Adrenal gland (tissue), 12 donors: ENCODE data around the gene SAMD4A. TPM values are rescaled to one million over a fixed set of nuclear protein-coding genes. Genes with fewer than 3 reads are reported as not detected.
A peak's percentile ranks its signal among the peaks of the same experiment; 100 is the strongest.

Experiments
- DNase-seq, 7 donors: peaks; one replicate each; pipeline ENCODE4 v3.0.0-alpha.2; 2019 to 2020
- H3K27ac ChIP-seq, 5 donors: fragments of 200-600 bp; sonication (generic) in 4 of 5; 1 replicate in 3 of 5; 2 replicates in 2 of 5; pipeline versions ENCODE4 v1.5.1 to v1.8.0; 2016 to 2020; ENCODE audit warnings: mild to moderate bottlenecking in 1 of 5
- H3K27me3 ChIP-seq: fragments of 200-600 bp; 2 replicates; pipeline ENCODE4 v1.8.0; 2021
- H3K36me3 ChIP-seq, 2 donors: fragments of 200-600 bp; replicated peaks in 1 of 2; 1 replicate in 1 of 2; 2 replicates in 1 of 2; pipeline versions ENCODE4 v1.5.1 to v1.8.0; 2018 to 2022
- H3K4me1 ChIP-seq, 2 donors: fragments of 200-600 bp; replicated peaks in 1 of 2; 1 replicate in 1 of 2; 2 replicates in 1 of 2; pipeline versions ENCODE4 v1.5.1 to v1.8.0; 2018 to 2021
- H3K4me3 ChIP-seq, 4 donors: fragments of 200-600 bp; sonication (generic) in 3 of 4; one replicate each; pipeline ENCODE4 v1.5.1; 2016 to 2018
- H3K9me3 ChIP-seq, 3 donors: fragments of 200-600 bp; sonication (generic) in 1 of 3; replicated peaks in 1 of 3; 1 replicate in 2 of 3; 2 replicates in 1 of 3; pipeline versions ENCODE4 v1.5.1 to v1.8.0; 2016 to 2021
- CTCF ChIP-seq, 6 experiments: fragments of 450-650 bp in 4 of 6; fragments of 200-600 bp in 2 of 6; sonication (generic) in 1 of 6; IDR thresholded peaks; 1 replicate in 5 of 6; 2 replicates in 1 of 6; pipeline versions ENCODE4 v1.5.1 to v1.8.0; 2016 to 2021; ENCODE audit warnings: antibody characterized with exemption in 6 of 6, mild to moderate bottlenecking in 2 of 6, moderate library complexity in 1 of 6
- POLR2A ChIP-seq, 2 donors: fragments of 450-650 bp; IDR thresholded peaks; one replicate each; pipeline ENCODE4 v1.6.1; 2017; ENCODE audit warnings: antibody characterized with exemption in 2 of 2, mild to moderate bottlenecking in 2 of 2, moderate library complexity in 1 of 2
- WGBS, 4 donors: extraction: QIAGEN DNeasy Blood & Tissue Kit in 2 of 4; methylation state at CpG; one replicate each; pipeline versions ENCODE4 v1.1.5 to v1.1.7; 2013 to 2017; 5-methylcytosine and 5-hydroxymethylcytosine counted together
- intact Hi-C, 2 donors: fragments of 100-400 bp; cut with DNase I; formaldehyde crosslinking; loops; one replicate each; pipeline versions ENCODE4 v1.14.1 to v1.15.0; 2022 to 2023
- polyA plus RNA-seq, 3 donors: library from polyadenylated mRNA; stranded (reverse); fragments of 200-250 nt in 2 of 3; fragments of 350-450 nt in 1 of 3; fragmentation: Illumina TruSeq in 1 of 3; extraction: RNeasy Lipid Tissue Mini Kit (QIAGEN cat#74804) in 1 of 3; gene quantifications; one replicate each; pipeline ENCODE4 v1.2.3, GENCODE V29; 2013 to 2014
- total RNA-seq, 9 donors: library from RNA; depleted of rRNA in 4 of 9; stranded (reverse); fragments of >200 nt in 4 of 9; fragments of 120-200 nt in 1 of 9; fragmentation: NEBNext Ultra II Directional in 1 of 9; extraction: Animal tissue kit (Norgen Biotek cat#: 25700) in 1 of 9; gene quantifications; one replicate each; pipeline versions ENCODE4 v1.1.0 to v1.2.4, GENCODE V29; 2013 to 2023
- donor health status: healthy with polysubstance abuse.
- donor health status: Bipolar disorder and iron deficiency.
- donor health status: DM: yes; HTN: yes; CAD: no.
- donor health status: DM: no; HTN: no; CAD: no.
- donor health status: DM: no; HTN: no; CAD: no.
- donor health status: DM: yes; HTN: yes; CAD: no.

Gene SAMD4A
- total and polyA plus RNA-seq, 12 donors, result 2.2 to 13.2 (median 8.3) TPM

DNA sequence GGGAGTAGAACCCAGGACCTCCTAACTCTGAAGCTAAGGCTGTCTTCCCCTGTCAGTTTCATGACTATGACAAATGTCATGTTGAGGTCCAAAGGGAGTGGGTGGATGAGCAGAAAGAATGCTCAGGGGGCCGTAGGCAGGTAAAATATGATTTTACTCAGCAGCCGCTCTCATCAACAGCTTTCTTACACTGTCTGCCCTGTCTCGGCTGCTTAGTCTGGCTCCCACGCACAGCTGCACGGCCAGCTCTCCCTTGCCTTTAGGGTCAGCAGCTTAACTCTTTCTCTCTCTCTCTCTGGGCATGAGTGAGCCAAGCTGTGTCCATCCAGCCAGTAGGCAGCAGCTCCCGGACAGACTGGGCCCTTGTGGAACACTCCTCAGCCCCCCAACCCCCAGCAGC is 240.5 kb downstream of the SAMD4A start:
- no peak overlapping the region for H3K27ac ChIP-seq

DNA sequence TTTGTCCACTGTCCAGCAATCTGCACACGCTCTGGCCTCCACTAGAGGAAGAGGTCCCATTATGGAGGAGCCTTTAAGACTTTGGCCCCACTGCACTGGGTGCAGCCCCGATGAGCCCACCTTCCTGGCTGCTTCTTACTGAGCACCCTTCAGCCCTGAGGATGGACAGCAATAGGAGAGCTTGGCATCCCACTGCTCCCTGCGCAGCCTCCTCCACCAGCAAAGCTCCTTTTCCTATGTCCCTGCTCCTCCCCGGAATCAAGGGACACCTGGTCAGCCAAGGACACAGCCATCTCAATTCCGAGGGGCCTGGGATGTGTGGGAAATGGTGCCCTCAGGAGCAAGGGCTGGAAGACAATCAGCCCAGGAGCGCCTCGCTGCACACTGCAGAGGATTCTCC is 241.0 kb downstream of the SAMD4A start:
- WGBS, 4 donors, result 70 to 88% (median 83%) methylated on average over 4 to 7 of the region's 7 CpGs
- Histone ChIP-seq H3K4me3 (no peak overlapping the region), H3K36me3 (no peaks in the 10 kb centered on the region), H3K27me3 (no peaks in the 10 kb centered on the region), H3K4me1 (no peaks in the 10 kb centered on the region), H3K9me3 (no peaks in the 10 kb centered on the region), H3K27ac (no peak overlapping the region)
- DNase-seq, result peak in 1 of 7 donors; percentile 49
- intact Hi-C loops, result loop anchor here (10.0 kb wide), 2 partner anchors 243 to 253 kb away; partner anchors contain the start of gene SAMD4A (in 1 of the 2)
- TF ChIP-seq POLR2A (IDR thresholded peaks at IDR 0.05) (no peak), CTCF (IDR thresholded peaks at IDR 0.05) (no peak)

More for the DNA sequence above, 240.5 kb downstream of the SAMD4A start:
- H3K36me3 ChIP-seq, result no peaks in the 10 kb centered on the region
- H3K9me3 ChIP-seq, result no peaks in the 10 kb centered on the region
- intact Hi-C loops, result loop anchor here (10.0 kb wide), 2 partner anchors 243 to 253 kb away; partner anchors contain the start of gene SAMD4A (in 1 of the 2)
- no peaks in the 10 kb centered on the region for H3K27me3 ChIP-seq
- H3K4me1 ChIP-seq, result no peaks in the 10 kb centered on the region
- H3K4me3 ChIP-seq, result no peak overlapping the region
- 69 to 80% (median 74%) methylated on average over 6 of the region's 6 CpGs for WGBS, 4 donors
- peak in 1 of 7 donors; percentile 45 for DNase-seq
- TF ChIP-seq POLR2A (IDR thresholded peaks at IDR 0.05) (no peak), CTCF (IDR thresholded peaks at IDR 0.05) (no peak)

DNA sequence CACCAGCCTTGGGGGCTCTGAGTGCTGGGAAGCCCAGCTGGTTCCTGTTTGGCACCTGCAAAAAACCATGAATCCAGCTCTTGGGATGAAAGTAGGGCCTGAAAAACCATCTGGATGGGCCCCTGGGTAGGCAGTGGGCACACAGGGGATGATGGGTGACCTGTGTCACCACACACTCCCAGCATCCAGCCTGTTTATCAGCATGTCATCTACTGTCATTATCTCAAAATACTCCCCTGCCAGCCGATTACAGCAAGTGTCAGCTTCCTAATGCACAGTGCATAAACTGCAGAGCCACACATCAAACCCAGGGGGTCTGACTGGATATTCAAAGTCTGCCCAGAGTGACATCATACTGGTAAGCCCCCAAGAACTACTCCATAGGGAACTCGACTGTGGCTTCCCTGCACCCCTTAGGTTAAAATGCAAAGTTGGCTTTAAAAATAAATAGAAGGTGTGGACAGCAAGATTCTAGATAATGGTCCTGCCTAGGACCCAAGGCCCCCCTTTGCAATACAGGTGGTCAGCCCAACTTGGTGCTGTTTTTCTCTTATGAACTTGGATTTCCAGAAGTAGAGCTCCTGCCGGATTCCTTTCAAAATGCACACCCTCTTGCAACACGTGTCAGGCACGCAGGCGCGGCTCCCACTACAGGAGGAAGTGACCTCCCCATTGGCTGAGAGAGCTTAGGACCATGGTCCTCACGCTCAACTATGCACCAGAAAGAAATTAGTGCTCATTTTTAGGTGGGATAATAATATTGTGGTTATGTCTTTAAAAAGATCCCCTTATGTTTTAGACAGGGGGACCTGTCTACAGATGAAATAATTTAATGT is 241.6 kb downstream of the SAMD4A start:
- no peak overlapping the region for H3K4me3 ChIP-seq
- DNase-seq, result peak in 1 of 7 donors; percentile 41
- no peaks in the 10 kb centered on the region for H3K9me3 ChIP-seq
- intact Hi-C loops, result loop anchor here (10.0 kb wide), 2 partner anchors 244 to 254 kb away; partner anchors contain the start of gene SAMD4A (in 1 of the 2)
- H3K36me3 ChIP-seq, result no peaks in the 10 kb centered on the region
- no peak overlapping the region for H3K27ac ChIP-seq
- no peak for TF ChIP-seq POLR2A (IDR thresholded peaks at IDR 0.05)
- 72 to 75% (median 73%) methylated on average over 8 of the region's 8 CpGs for WGBS, 4 donors
- no peaks in the 10 kb centered on the region for H3K4me1 ChIP-seq
- H3K27me3 ChIP-seq, result no peaks in the 10 kb centered on the region

DNA sequence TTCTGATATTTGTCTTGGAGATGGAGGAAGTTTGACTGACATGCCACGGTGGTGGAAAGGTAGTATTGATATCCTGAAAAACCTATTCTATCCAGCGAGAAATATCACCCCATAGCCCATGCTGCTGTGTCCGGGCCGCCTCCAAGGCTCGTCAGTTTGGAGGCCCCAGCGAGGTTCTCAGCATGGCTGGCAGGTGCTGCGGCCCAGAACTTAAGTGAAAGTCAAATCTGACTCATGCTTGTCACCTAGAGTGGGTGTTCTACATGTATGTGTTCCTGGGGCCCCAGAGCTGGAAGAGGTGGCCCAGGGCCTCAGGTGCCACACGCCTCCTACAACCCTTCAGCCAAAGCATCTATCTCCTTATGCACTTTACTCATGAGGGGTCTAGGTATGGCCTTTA is 242.8 kb downstream of the SAMD4A start:
- intact Hi-C loops, result loop anchor here (10.0 kb wide), 2 partner anchors 245 to 255 kb away; partner anchors contain the start of gene SAMD4A (in 1 of the 2)
- Histone ChIP-seq H3K27ac (no peak overlapping the region), H3K9me3 (no peaks in the 10 kb centered on the region), H3K36me3 (no peaks in the 10 kb centered on the region), H3K4me3 (no peak overlapping the region), H3K27me3 (no peaks in the 10 kb centered on the region), H3K4me1 (no peaks in the 10 kb centered on the region)
- peak in 1 of 7 donors; percentile 47 for DNase-seq
- TF ChIP-seq CTCF (IDR thresholded peaks at IDR 0.05), result no peak
- TF ChIP-seq POLR2A (IDR thresholded peaks at IDR 0.05), result no peak
- 82 to 94% (median 93%) methylated on average over 5 to 8 of the region's 8 CpGs for WGBS, 4 donors
